HEK293 (cell line): ENCODE measurements around the gene ARL11.
A peak's percentile ranks its signal among the peaks of the same experiment; 100 is the strongest.

Experiments used
- CTCF ChIA-PET: fragments of 350-600 bp; formaldehyde crosslinking; extraction: SDS; loops from one replicate; lab custom pipeline; 2021; ENCODE audit warnings: antibody characterized with exemption; lab: Yijun Ruan, JAX
- POLR2A ChIA-PET: fragments of 300-600 bp; formaldehyde crosslinking; extraction: SDS; loops from one replicate; lab custom pipeline; 2020; ENCODE audit warnings: antibody characterized with exemption, inconsistent platforms; lab: Yijun Ruan, JAX
- H3K27ac ChIP-seq: fragments of 200-500 bp; sonication (Bioruptor generic); 2 replicates; pipeline ENCODE4 v1.5.1; 2014; ENCODE audit warnings: low read depth, low read length, control low read depth, inconsistent platforms; ENCODE audit errors: extremely low read depth
- H3K36me3 ChIP-seq, 2 experiments: fragments of 200-500 bp in 1 of 2; sonication (Bioruptor generic) in 1 of 2; 1 replicate in 1 of 2; 2 replicates in 1 of 2; pipeline ENCODE4 v1.5.1; 2014 to 2017; ENCODE audit warnings: inconsistent platforms in 2 of 2, low read length in 2 of 2; ENCODE audit not compliant: control insufficient read depth in 2 of 2, insufficient read depth in 1 of 2
- H3K4me1 ChIP-seq: fragments of 200-500 bp; sonication (Bioruptor generic); 2 replicates; pipeline ENCODE4 v1.5.1; 2014; ENCODE audit warnings: mild to moderate bottlenecking, low read length, inconsistent platforms; ENCODE audit not compliant: control insufficient read depth, insufficient read depth
- H3K4me3 ChIP-seq: 2 replicates; pipeline ENCODE4 v1.5.1; 2011; ENCODE audit warnings: low read depth, mild to moderate bottlenecking, control low read depth, low read length, moderate library complexity
- H3K9me3 ChIP-seq: fragments of 200-500 bp; sonication (Bioruptor generic); 2 replicates; pipeline ENCODE4 v1.5.1; 2014; ENCODE audit warnings: low read depth, low read length, inconsistent platforms; ENCODE audit not compliant: control insufficient read depth, insufficient read depth
- AEBP2 ChIP-seq: fragments of 450-650 bp; formaldehyde crosslinking; IDR thresholded peaks from 2 replicates; pipeline ENCODE4 v1.5.1; 2016; ENCODE audit warnings: missing biosample characterization, missing genetic modification characterization, borderline replicate concordance
- BCL11A ChIP-seq: fragments of 450-650 bp; formaldehyde crosslinking; IDR thresholded peaks from 2 replicates; pipeline ENCODE4 v1.5.1; 2016; ENCODE audit warnings: low read depth, missing biosample characterization, missing genetic modification characterization
- ELK4 ChIP-seq: IDR thresholded peaks from 2 replicates; pipeline ENCODE4 v1.6.1; 2011; ENCODE audit warnings: mild to moderate bottlenecking, low read depth, low read length, borderline replicate concordance
- FEZF1 ChIP-seq: fragments of 450-650 bp; formaldehyde crosslinking; IDR thresholded peaks from 2 replicates; pipeline ENCODE4 v1.5.1; 2016; ENCODE audit warnings: missing biosample characterization, missing genetic modification characterization
- GLI4 ChIP-seq: fragments of 450-650 bp; formaldehyde crosslinking; IDR thresholded peaks from 2 replicates; pipeline ENCODE4 v1.5.1; 2016; ENCODE audit warnings: missing biosample characterization, missing genetic modification characterization
- PRDM6 ChIP-seq: fragments of 450-650 bp; formaldehyde crosslinking; IDR thresholded peaks from 2 replicates; pipeline ENCODE4 v1.5.1; 2017; ENCODE audit warnings: missing biosample characterization, missing genetic modification characterization
- REPIN1 ChIP-seq: fragments of 450-650 bp; formaldehyde crosslinking; IDR thresholded peaks from 2 replicates; pipeline ENCODE4 v1.5.1; 2017; ENCODE audit warnings: missing biosample characterization, missing genetic modification characterization, low read depth
- WT1 ChIP-seq: fragments of 450-650 bp; formaldehyde crosslinking; IDR thresholded peaks from 2 replicates; pipeline ENCODE4 v1.5.1; 2016; ENCODE audit warnings: missing biosample characterization, missing genetic modification characterization
- ZBTB26 ChIP-seq: fragments of 450-650 bp; formaldehyde crosslinking; optimal IDR thresholded peaks from 2 replicates; pipeline ENCODE3; 2016; ENCODE audit warnings: missing biosample characterization, mild to moderate bottlenecking, missing genetic modification characterization
- ZNF121 ChIP-seq: fragments of 450-650 bp; formaldehyde crosslinking; IDR thresholded peaks from 2 replicates; pipeline ENCODE4 v1.5.1; 2016; ENCODE audit warnings: missing biosample characterization, missing genetic modification characterization
- ZNF184 ChIP-seq: fragments of 450-650 bp; IDR thresholded peaks from 2 replicates; pipeline ENCODE4 v1.5.1; 2018; ENCODE audit warnings: missing biosample characterization, mild to moderate bottlenecking, missing genetic modification characterization
- ZNF324 ChIP-seq: fragments of 450-650 bp; formaldehyde crosslinking; IDR thresholded peaks from 2 replicates; pipeline ENCODE4 v1.5.1; 2016; ENCODE audit warnings: missing biosample characterization, missing genetic modification characterization
- ZNF350 ChIP-seq: fragments of 450-650 bp; formaldehyde crosslinking; IDR thresholded peaks from 2 replicates; pipeline ENCODE4 v1.5.0; 2017; ENCODE audit warnings: missing biosample characterization, mild to moderate bottlenecking, missing genetic modification characterization
- ZNF488 ChIP-seq: fragments of 450-650 bp; formaldehyde crosslinking; IDR thresholded peaks from 2 replicates; pipeline ENCODE4 v1.5.1; 2016; ENCODE audit warnings: missing biosample characterization, missing genetic modification characterization
- ZNF514 ChIP-seq: fragments of 450-650 bp; formaldehyde crosslinking; IDR thresholded peaks from 2 replicates; pipeline ENCODE4 v1.5.1; 2016; ENCODE audit warnings: missing biosample characterization, missing genetic modification characterization
- ZNF544 ChIP-seq: fragments of 450-650 bp; formaldehyde crosslinking; IDR thresholded peaks from 2 replicates; pipeline ENCODE4 v1.5.0; 2017; ENCODE audit warnings: missing biosample characterization, missing genetic modification characterization
- ZNF549 ChIP-seq: fragments of 450-650 bp; IDR thresholded peaks from 2 replicates; pipeline ENCODE4 v1.5.1; 2018; ENCODE audit warnings: missing biosample characterization, missing genetic modification characterization, mild to moderate bottlenecking, inconsistent platforms, moderate library complexity
- ZNF571 ChIP-seq: fragments of 450-650 bp; formaldehyde crosslinking; IDR thresholded peaks from 2 replicates; pipeline ENCODE4 v1.5.0; 2017; ENCODE audit warnings: missing biosample characterization, missing genetic modification characterization
- ZNF654 ChIP-seq: fragments of 450-650 bp; formaldehyde crosslinking; IDR thresholded peaks from 2 replicates; pipeline ENCODE4 v1.5.1; 2016; ENCODE audit warnings: low read depth, missing biosample characterization, missing genetic modification characterization
- ZNF704 ChIP-seq: fragments of 450-650 bp; formaldehyde crosslinking; IDR thresholded peaks from 2 replicates; pipeline ENCODE4 v1.5.1; 2016; ENCODE audit warnings: missing biosample characterization, missing genetic modification characterization
- ZSCAN5A ChIP-seq: fragments of 450-650 bp; formaldehyde crosslinking; IDR thresholded peaks from 2 replicates; pipeline ENCODE4 v1.5.1; 2016; ENCODE audit warnings: missing biosample characterization, missing genetic modification characterization

Gene ARL11

GRCh38 chr13:49646688-49647087 is 18.4 kb downstream of the ARL11 start:
- Histone ChIP-seq H3K4me1 (no peaks in the 10 kb centered on the region), H3K9me3 (no peaks in the 10 kb centered on the region), H3K36me3 (no peaks in the 10 kb centered on the region), H3K27ac (no peak overlapping the region), H3K4me3 (no peak overlapping the region)
- CTCF ChIA-PET = no interaction called here
- TF ChIP-seq FEZF1 (tag by site-specific recombination) (no peak), ZNF121 (tag by site-specific recombination) (peak; percentile 66; the same call in 1 of the 2 replicates)
- POLR2A ChIA-PET = no interaction called here

- Histone ChIP-seq H3K9me3 (no peaks in the 10 kb centered on the region), H3K4me1 (no peaks in the 10 kb centered on the region), H3K27ac (no peak overlapping the region), H3K36me3 (no peaks in the 10 kb centered on the region), H3K4me3 (no peak overlapping the region)
- ChIA-PET CTCF (interaction anchor here (0.6 to 1.1 kb wide), 3 partner anchors 20 to 626 kb away, joined by 3 to 5 read pairs (median 3); no protein-coding TSS in a partner anchor), POLR2A (no interaction called here)
- TF ChIP-seq ZNF704 (tag by site-specific recombination) = no peak
- peak; percentile 41 for TF ChIP-seq ZNF654 (tag by site-specific recombination)
- no peak for TF ChIP-seq ZNF514
- TF ChIP-seq ZSCAN5A = no peak
- TF ChIP-seq BCL11A (tag by site-specific recombination) = no peak
- TF ChIP-seq ZNF184 (tag by site-specific recombination) = no peak
- no peak for TF ChIP-seq ZNF324 (tag by site-specific recombination)
- no peak for TF ChIP-seq AEBP2 (tag by site-specific recombination)
These were observed 21.1 kb downstream of the ARL11 start for GRCh38 chr13:49649244-49649962.

GRCh38 chr13:49649963-49650312 is 21.6 kb downstream of the ARL11 start:
- TF ChIP-seq GLI4 (no peak), WT1 (no peak), ZNF571 (tag by site-specific recombination) (no peak), ZNF544 (tag by site-specific recombination) (no peak), ZNF350 (no peak), ZNF488 (tag by site-specific recombination) (no peak), ZNF549 (tag by site-specific recombination) (no peak), PRDM6 (tag by site-specific recombination) (no peak), ELK4 (no peak), REPIN1 (tag by site-specific recombination) (no peak), ZBTB26 (tag by site-specific recombination) (no peak), ZNF324 (tag by site-specific recombination) (no peak)
- CTCF ChIA-PET = interaction anchor here (0.6 to 1.1 kb wide), 2 partner anchors 19 to 626 kb away, joined by 3 to 5 read pairs; no protein-coding TSS in a partner anchor
- POLR2A ChIA-PET = no interaction called here

More at GRCh38 chr13:49649963-49650312, 21.6 kb downstream of the ARL11 start:
- H3K4me1 ChIP-seq = no peaks in the 10 kb centered on the region
- H3K4me3 ChIP-seq = no peak overlapping the region
- H3K27ac ChIP-seq = no peak overlapping the region
- H3K9me3 ChIP-seq = no peaks in the 10 kb centered on the region
- H3K36me3 ChIP-seq = no peaks in the 10 kb centered on the region
